Heart left ventricle (tissue), 16 donors: ENCODE data around the gene MRPL53. TPM values are rescaled to one million over a fixed set of nuclear protein-coding genes. Genes with fewer than 3 reads are reported as not detected.

Source experiments
- ATAC-seq, 4 donors: fragments of 200-7000 bp; cut with Tn5 transposase; one replicate each; pipeline ENCODE4 v1.9.1; 2020 to 2022; ENCODE audit warnings: moderate library complexity in 4 of 4, mild to moderate bottlenecking in 3 of 4, moderate number of reproducible peaks in 1 of 4
- DNase-seq, 5 donors: peaks; one replicate each; pipeline ENCODE4 v3.0.0-alpha.2; 2020
- H3K27ac ChIP-seq, 12 donors: fragments of 200-600 bp; sonication (generic) in 4 of 12; one replicate each; pipeline versions ENCODE4 v1.5.0 to v1.8.0; 2016 to 2022; ENCODE audit warnings: mild to moderate bottlenecking in 2 of 12
- H3K27me3 ChIP-seq, 9 donors: fragments of 200-600 bp; sonication (generic) in 2 of 9; one replicate each; pipeline versions ENCODE4 v1.5.1 to v1.8.0; 2016 to 2022; ENCODE audit warnings: mild to moderate bottlenecking in 3 of 9
- H3K36me3 ChIP-seq, 9 donors: fragments of 200-600 bp; sonication (generic) in 2 of 9; one replicate each; pipeline versions ENCODE4 v1.5.0 to v1.8.0; 2018 to 2022; ENCODE audit warnings: mild to moderate bottlenecking in 2 of 9
- H3K4me1 ChIP-seq, 12 donors: fragments of 200-600 bp; sonication (generic) in 4 of 12; one replicate each; pipeline versions ENCODE4 v1.5.0 to v1.8.0; 2016 to 2022; ENCODE audit warnings: mild to moderate bottlenecking in 3 of 12
- H3K4me3 ChIP-seq, 12 donors: fragments of 200-600 bp; sonication (generic) in 4 of 12; one replicate each; pipeline versions ENCODE4 v1.5.0 to v1.8.0; 2017 to 2022; ENCODE audit warnings: mild to moderate bottlenecking in 9 of 12, moderate library complexity in 4 of 12
- H3K9me3 ChIP-seq, 12 donors: fragments of 200-600 bp; sonication (generic) in 4 of 12; one replicate each; pipeline versions ENCODE4 v1.5.0 to v1.8.0; 2016 to 2022; ENCODE audit warnings: mild to moderate bottlenecking in 1 of 12
- CTCF ChIP-seq, 12 donors: fragments of 200-600 bp; sonication (generic) in 4 of 12; IDR thresholded peaks; one replicate each; pipeline versions ENCODE4 v1.5.0 to v1.8.0; 2018 to 2022; ENCODE audit warnings: antibody characterized with exemption in 12 of 12, mild to moderate bottlenecking in 5 of 12
- POLR2A ChIP-seq, 2 donors: fragments of 450-650 bp; IDR thresholded peaks; one replicate each; pipeline ENCODE4 v1.6.1; 2017; ENCODE audit warnings: antibody characterized with exemption in 2 of 2, mild to moderate bottlenecking in 2 of 2, moderate library complexity in 2 of 2
- WGBS, 4 donors: extraction: QIAGEN DNeasy Blood & Tissue Kit in 2 of 4; methylation state at CpG; one replicate each; pipeline versions ENCODE4 v1.1.5 to v1.1.7; 2013 to 2018; 5-methylcytosine and 5-hydroxymethylcytosine counted together
- intact Hi-C, 10 donors: fragments of 100-400 bp; cut with DNase I; formaldehyde crosslinking; loops; one replicate each; pipeline versions ENCODE4 v1.11.1 to v1.14.2; 2022
- polyA plus RNA-seq, 2 donors: library from polyadenylated mRNA; stranded (reverse); fragments of 200-250 nt; gene quantifications; one replicate each; pipeline ENCODE4 v1.2.3, GENCODE V29; 2013
- total RNA-seq, 9 donors: library from RNA; depleted of rRNA in 2 of 9; stranded (reverse); fragments of >200 nt in 2 of 9; fragmentation: NEBNext Ultra II Directional in 3 of 9; extraction: Animal tissue kit (Norgen Biotek cat#: 25700) in 3 of 9; gene quantifications; one replicate each; pipeline versions ENCODE4 v1.1.0 to v1.2.4, GENCODE V29; 2016 to 2023
- donor health status: ischemic (EF 13 %, LVEDD 7.1; RV severe dilation, severe dysfunction).
- donor health status: healthy with polysubstance abuse.
- donor health status: DM: no; HTN: yes; CAD: no.
- donor health status: DM: no; HTN: no; CAD: no.
- donor health status: ischemic (EF 25% LVEDD 6.9; RV normal size, moderate dysfunction).
- donor health status: ischemic (EF 25% LVEDD 5.7; RV mildly dilated, moderate dysfunction).
- donor health status: healthy.
- donor health status: DM: yes; HTN: yes; CAD: no.
- donor health status: ischemic (EF 35%, LVEDD 5.7; RV mildly dilated, moderate dysfunction).
- donor health status: nonischemic (EF 11% LVEDD 7.7; RV severe dilation, severe dysfunction).
- donor health status: DM: yes; HTN: yes; CAD: no.
- donor health status: PGD.
- donor health status: ischemic (EF 29% LVEDD 5.4; RV normal size, mild dysfunction).
- donor health status: nonischemic (EF 23%, LVEDD 6.1; RV moderate dilation, normal function).

The MRPL53 gene
- total and polyA plus RNA-seq, 11 donors = 64.9 to 180 (median 135) TPM

DNA sequence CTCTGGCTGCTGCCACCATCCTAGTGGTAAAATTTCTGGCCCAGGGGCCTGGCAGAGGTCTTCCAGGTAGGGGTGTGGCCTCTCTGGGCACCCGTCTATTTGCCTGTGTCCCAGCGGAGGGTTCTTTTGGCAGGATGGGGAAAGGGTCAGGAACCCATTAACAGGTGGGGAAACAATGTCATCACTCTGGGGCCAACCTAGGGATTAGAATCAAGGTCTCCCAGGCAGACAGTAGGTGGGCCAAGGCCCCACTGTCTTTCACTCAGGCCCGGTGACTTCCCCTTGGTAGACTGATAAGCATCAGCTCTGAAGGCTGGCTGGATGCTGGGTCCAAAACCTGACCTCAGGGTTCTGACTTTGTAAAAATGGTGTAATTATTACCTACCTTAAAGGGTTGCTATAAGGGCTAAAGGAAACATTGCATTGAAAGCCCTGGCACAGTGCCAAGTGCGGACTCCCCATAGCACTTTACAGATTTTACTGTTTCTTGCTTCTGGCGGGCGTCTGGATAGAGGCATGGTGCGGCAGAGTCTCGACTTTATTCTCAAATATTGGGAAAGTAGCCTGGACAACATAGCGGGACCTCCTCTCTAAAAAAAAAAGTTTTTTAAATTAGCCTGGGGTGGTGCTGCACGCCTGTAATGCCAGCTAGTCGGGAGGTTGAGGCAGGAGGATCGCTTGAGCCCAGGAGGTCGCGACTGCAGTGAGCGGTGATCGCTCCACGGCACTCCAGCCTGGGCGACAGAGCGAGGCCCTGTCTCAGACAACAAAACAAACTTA lies 24.7 kb upstream of the MRPL53 start:
- H3K27ac ChIP-seq = no peak overlapping the region
- WGBS, 4 donors = 42 to 52% (median 42%) methylated on average over 17 to 19 of the region's 19 CpGs
- ATAC-seq (no peak), DNase-seq (no peak)
- no peak for TF ChIP-seq POLR2A (IDR thresholded peaks at IDR 0.05)
- TF ChIP-seq CTCF (IDR thresholded peaks at IDR 0.05) = no peak
- peaks cover 5 to 35% (median 28%) of the 10 kb centered on the region in 12 donors for H3K4me1 ChIP-seq
- peaks cover 21 to 55% (median 35%) of the 10 kb centered on the region in 9 donors for H3K27me3 ChIP-seq
- H3K36me3 ChIP-seq = peaks cover 0 to 24% (median 23%) of the 10 kb centered on the region in 9 donors
- intact Hi-C loops = no loop called here
- no peaks in the 10 kb centered on the region for H3K9me3 ChIP-seq
- H3K4me3 ChIP-seq = peak overlapping the region in 8 of 12 donors; percentile 11 to 61 (median 36)

DNA sequence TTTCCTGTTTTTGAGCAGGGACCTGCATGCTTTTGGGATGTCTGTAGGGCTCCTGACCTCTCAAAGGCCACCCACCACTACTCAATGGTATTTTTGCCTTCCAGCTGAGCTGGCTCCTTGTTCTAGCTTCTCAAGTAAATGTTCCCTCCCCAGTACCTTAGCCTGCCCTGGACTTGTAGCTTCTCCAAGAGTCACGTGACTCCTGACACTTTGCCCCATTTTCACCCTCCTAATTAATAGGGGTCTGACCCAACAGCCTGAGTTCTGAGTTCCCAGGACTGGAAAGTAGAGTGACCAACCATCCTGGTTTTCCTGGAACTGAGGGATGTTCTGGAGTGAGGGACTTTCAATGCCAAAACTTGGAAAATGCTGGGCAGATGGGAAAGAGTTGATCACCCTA lies 23.0 kb upstream of the MRPL53 start:
- no peak overlapping the region for H3K27ac ChIP-seq
- 83 to 94% (median 86%) methylated on average over 1 of the region's 1 CpG for WGBS, 4 donors
- H3K27me3 ChIP-seq = peaks cover 21 to 38% (median 32%) of the 10 kb centered on the region in 9 donors
- intact Hi-C loops = no loop called here
- peaks cover 5 to 31% (median 26%) of the 10 kb centered on the region in 12 donors for H3K4me1 ChIP-seq
- H3K9me3 ChIP-seq = no peaks in the 10 kb centered on the region
- TF ChIP-seq POLR2A (IDR thresholded peaks at IDR 0.05) (no peak), CTCF (IDR thresholded peaks at IDR 0.05) (no peak)
- no peak overlapping the region for H3K4me3 ChIP-seq
- ATAC-seq (no peak), DNase-seq (no peak)
- H3K36me3 ChIP-seq = peaks cover 0 to 41% (median 40%) of the 10 kb centered on the region in 9 donors

DNA sequence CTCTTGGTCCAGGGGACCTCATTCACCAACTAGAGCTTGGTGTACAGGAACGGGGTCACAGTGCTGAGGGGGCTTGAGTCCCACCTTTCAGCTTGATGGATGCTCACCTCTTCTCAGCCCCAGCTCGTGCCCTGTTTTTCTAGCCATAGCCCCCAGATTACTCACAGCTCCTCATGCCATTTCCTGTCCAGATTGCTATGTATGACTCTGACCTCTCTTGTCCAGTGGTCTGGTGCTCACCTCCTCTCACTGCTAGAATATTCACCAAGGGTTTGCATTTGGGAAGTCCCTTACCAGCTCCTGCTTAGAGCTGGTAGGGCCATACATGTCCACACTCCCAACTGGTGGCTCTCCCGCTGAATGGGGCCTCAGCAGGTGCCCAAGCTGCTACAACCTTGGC lies 21.1 kb upstream of the MRPL53 start:
- peaks cover 5 to 14% (median 11%) of the 10 kb centered on the region in 12 donors for H3K4me1 ChIP-seq
- no peak for TF ChIP-seq CTCF (IDR thresholded peaks at IDR 0.05)
- no peak for TF ChIP-seq POLR2A (IDR thresholded peaks at IDR 0.05)
- H3K4me3 ChIP-seq = no peak overlapping the region
- intact Hi-C loops = no loop called here
- H3K27ac ChIP-seq = no peak overlapping the region
- H3K36me3 ChIP-seq = peaks cover 0 to 58% (median 46%) of the 10 kb centered on the region in 9 donors
- 88 to 95% (median 91%) methylated on average over 3 of the region's 3 CpGs for WGBS, 4 donors
- ATAC-seq (no peak), DNase-seq (no peak)
- peaks cover 6 to 19% (median 13%) of the 10 kb centered on the region in 9 donors for H3K27me3 ChIP-seq
- no peaks in the 10 kb centered on the region for H3K9me3 ChIP-seq

DNA sequence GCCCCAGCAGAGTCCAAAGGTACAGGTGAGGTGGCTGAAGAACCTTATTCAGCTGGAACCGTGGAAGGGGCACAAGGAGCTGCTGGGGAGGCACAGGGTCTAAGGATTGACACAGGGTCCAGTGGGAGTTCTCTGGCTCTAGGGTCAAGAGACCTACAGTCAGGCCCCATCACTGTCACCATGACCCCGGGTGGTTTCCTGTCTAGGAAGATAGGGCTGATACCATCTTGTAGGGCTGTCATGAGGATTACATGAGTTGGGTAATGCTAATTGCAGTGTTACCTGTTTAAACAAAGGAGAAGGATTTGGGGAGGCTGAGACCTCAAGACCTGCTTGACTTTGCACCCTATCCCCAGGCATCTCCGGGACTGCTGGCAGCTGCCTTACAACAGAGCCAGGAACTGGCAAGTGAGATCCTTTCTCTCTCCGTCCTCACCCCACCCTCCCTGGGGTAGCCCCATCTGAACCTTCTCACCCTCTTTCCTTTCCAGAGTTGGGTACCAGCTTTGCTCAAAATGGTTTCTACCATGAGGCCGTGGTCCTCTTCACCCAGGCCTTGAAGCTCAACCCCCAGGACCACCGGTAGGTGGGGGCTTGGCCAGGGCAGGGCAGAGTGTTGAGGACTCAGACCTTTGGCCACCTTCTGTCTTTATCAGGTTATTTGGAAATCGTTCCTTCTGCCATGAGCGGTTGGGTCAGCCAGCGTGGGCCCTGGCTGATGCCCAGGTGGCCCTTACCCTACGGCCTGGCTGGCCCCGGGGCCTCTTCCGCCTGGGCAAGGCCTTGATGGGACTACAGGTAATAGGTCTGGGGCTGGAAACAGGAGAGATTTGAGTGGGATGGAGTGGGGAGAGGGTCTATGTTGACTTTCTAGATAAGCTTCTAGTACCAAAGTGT lies 19.4 kb upstream of the MRPL53 start:
- WGBS, 4 donors = 93 to 98% (median 95%) methylated on average over 11 to 12 of the region's 12 CpGs
- ATAC-seq = no peak
- Histone ChIP-seq H3K4me3 (no peak overlapping the region), H3K27me3 (peaks cover 0 to 2% (median 0%) of the 10 kb centered on the region in 9 donors), H3K4me1 (no peaks in the 10 kb centered on the region), H3K27ac (no peak overlapping the region), H3K9me3 (no peaks in the 10 kb centered on the region), H3K36me3 (peaks cover 0 to 74% (median 53%) of the 10 kb centered on the region in 9 donors)
- TF ChIP-seq CTCF (IDR thresholded peaks at IDR 0.05) (no peak), POLR2A (IDR thresholded peaks at IDR 0.05) (no peak)
- intact Hi-C loops = no loop called here
- no peak for DNase-seq
